ENCODE results near the gene EMC1. TPM values are rescaled to one million over a fixed set of nuclear protein-coding genes. Genes with fewer than 3 reads are reported as not detected.
A peak's percentile ranks its signal among the peaks of the same experiment; 100 is the strongest.
"Not testable (repeated sequence)": the region's sequence is repeated elsewhere in the genome, so short reads cannot be mapped to it uniquely, and the experiment has no call there.

The EMC1 gene
- 58.6 and 65.5 TPM in 2 replicates for total RNA-seq (2014; rRNA removed; shearing (Covaris generic))

GRCh38 chr1:19251305-19252196 lies at the start of gene EMC1, which contains the start of gene MRTO4:
Gene EMC1 (minus strand): TSS chr1:19251524. CDS start chr1:19251509, 15 bp downstream.
Gene MRTO4 (plus strand): TSS chr1:19251805. CDS start chr1:19251836, 31 bp downstream.
- H3K4me3 ChIP-seq (ENCODE audit: insufficient read depth, low read depth, low read length) = peak within 1 kb of the TSS; percentile 100
- DNase-seq = peak; percentile 96
- peaks cover 8% of the 10 kb centered on the region for H3K36me3 ChIP-seq (replicated peaks; ENCODE audit: control insufficient read depth, insufficient read depth, low read length)

GRCh38 chr1:19300211-19300610 lies 48.9 kb upstream of the EMC1 start:
- DNase-seq = no peak
- H3K4me3 ChIP-seq (ENCODE audit: insufficient read depth, low read depth, low read length) = no peak overlapping the region
- H3K36me3 ChIP-seq (replicated peaks; ENCODE audit: control insufficient read depth, insufficient read depth, low read length) = peaks cover 9% of the 10 kb centered on the region
- no peaks in the 10 kb centered on the region for H3K27me3 ChIP-seq (ENCODE audit: control insufficient read depth, insufficient read depth, low read length)

More at GRCh38 chr1:19251305-19252196, at the start of gene EMC1, which contains the start of gene MRTO4:
- no peaks in the 10 kb centered on the region for H3K27me3 ChIP-seq (ENCODE audit: control insufficient read depth, insufficient read depth, low read length)

GRCh38 chr1:19294638-19295037 lies 43.3 kb upstream of the EMC1 start:
- DNase-seq = no peak
- Histone ChIP-seq H3K27me3 (ENCODE audit: control insufficient read depth, insufficient read depth, low read length) (peaks cover 1% of the 10 kb centered on the region; the same call in 1 of the 2 replicates), H3K4me3 (ENCODE audit: insufficient read depth, low read depth, low read length) (no peak overlapping the region), H3K36me3 (replicated peaks; ENCODE audit: control insufficient read depth, insufficient read depth, low read length) (no peaks in the 10 kb centered on the region)

- peaks cover 13% of the 10 kb centered on the region for H3K27me3 ChIP-seq (ENCODE audit: control insufficient read depth, insufficient read depth, low read length)
- H3K36me3 ChIP-seq (replicated peaks; ENCODE audit: control insufficient read depth, insufficient read depth, low read length) = no peaks in the 10 kb centered on the region
- no peak for DNase-seq
- H3K4me3 ChIP-seq (ENCODE audit: insufficient read depth, low read depth, low read length) = peak overlapping the region; percentile 38; the same call in 1 of the 2 replicates
Observed at GRCh38 chr1:19289244-19289643, 37.9 kb upstream of the EMC1 start.

- DNase-seq = peak; percentile 90
- Histone ChIP-seq H3K27me3 (ENCODE audit: control insufficient read depth, insufficient read depth, low read length) (peaks cover 13% of the 10 kb centered on the region), H3K4me3 (ENCODE audit: insufficient read depth, low read depth, low read length) (peak within 1 kb of the TSS; percentile 38)
- H3K36me3 ChIP-seq (replicated peaks; ENCODE audit: control insufficient read depth, insufficient read depth, low read length) = not testable (repeated sequence)
Observed at GRCh38 chr1:19288324-19289241, 37.3 kb upstream of the EMC1 start, which contains the start of gene AKR7A3. Gene AKR7A3 (minus strand): TSS chr1:19288770. CDS start chr1:19288709, 61 bp downstream.

- no peaks in the 10 kb centered on the region for H3K36me3 ChIP-seq (replicated peaks; ENCODE audit: control insufficient read depth, insufficient read depth, low read length)
- H3K27me3 ChIP-seq (ENCODE audit: control insufficient read depth, insufficient read depth, low read length) = peaks cover 13% of the 10 kb centered on the region
- no peak overlapping the region for H3K4me3 ChIP-seq (ENCODE audit: insufficient read depth, low read depth, low read length)
- DNase-seq = no peak
Observed at GRCh38 chr1:19287436-19288185, 36.3 kb upstream of the EMC1 start.

GRCh38 chr1:19285807-19286206 lies 34.5 kb upstream of the EMC1 start:
- H3K27me3 ChIP-seq (ENCODE audit: control insufficient read depth, insufficient read depth, low read length) = peaks cover 13% of the 10 kb centered on the region
- DNase-seq; H3K36me3 ChIP-seq (replicated peaks; ENCODE audit: control insufficient read depth, insufficient read depth, low read length); H3K4me3 ChIP-seq (ENCODE audit: insufficient read depth, low read depth, low read length): not testable (repeated sequence)

GRCh38 chr1:19285366-19285765 lies 34.0 kb upstream of the EMC1 start:
- DNase-seq; H3K36me3 ChIP-seq (replicated peaks; ENCODE audit: control insufficient read depth, insufficient read depth, low read length); H3K4me3 ChIP-seq (ENCODE audit: insufficient read depth, low read depth, low read length): not testable (repeated sequence)
- H3K27me3 ChIP-seq (ENCODE audit: control insufficient read depth, insufficient read depth, low read length) = peaks cover 13% of the 10 kb centered on the region

- DNase-seq = no peak
- Histone ChIP-seq H3K27me3 (ENCODE audit: control insufficient read depth, insufficient read depth, low read length) (peaks cover 13% of the 10 kb centered on the region), H3K36me3 (replicated peaks; ENCODE audit: control insufficient read depth, insufficient read depth, low read length) (no peaks in the 10 kb centered on the region), H3K4me3 (ENCODE audit: insufficient read depth, low read depth, low read length) (no peak overlapping the region)
Observed at GRCh38 chr1:19284881-19285280, 33.6 kb upstream of the EMC1 start.

- Histone ChIP-seq H3K27me3 (ENCODE audit: control insufficient read depth, insufficient read depth, low read length) (peaks cover 5% of the 10 kb centered on the region; the same call in 1 of the 2 replicates), H3K4me3 (ENCODE audit: insufficient read depth, low read depth, low read length) (no peak overlapping the region), H3K36me3 (replicated peaks; ENCODE audit: control insufficient read depth, insufficient read depth, low read length) (no peaks in the 10 kb centered on the region)
- no peak for DNase-seq
Observed at GRCh38 chr1:19283891-19284290, 32.6 kb upstream of the EMC1 start.

GRCh38 chr1:19274636-19275035 lies 23.3 kb upstream of the EMC1 start:
- Histone ChIP-seq H3K36me3 (replicated peaks; ENCODE audit: control insufficient read depth, insufficient read depth, low read length) (no peaks in the 10 kb centered on the region), H3K27me3 (ENCODE audit: control insufficient read depth, insufficient read depth, low read length) (no peaks in the 10 kb centered on the region), H3K4me3 (ENCODE audit: insufficient read depth, low read depth, low read length) (no peak overlapping the region)
- DNase-seq = no peak

- peak; percentile 51 for DNase-seq
- H3K36me3 ChIP-seq (replicated peaks; ENCODE audit: control insufficient read depth, insufficient read depth, low read length); H3K4me3 ChIP-seq (ENCODE audit: insufficient read depth, low read depth, low read length); H3K27me3 ChIP-seq (ENCODE audit: control insufficient read depth, insufficient read depth, low read length): not testable (repeated sequence)
Observed at GRCh38 chr1:19273844-19274531, 22.7 kb upstream of the EMC1 start.

- Histone ChIP-seq H3K27me3 (ENCODE audit: control insufficient read depth, insufficient read depth, low read length) (no peaks in the 10 kb centered on the region), H3K36me3 (replicated peaks; ENCODE audit: control insufficient read depth, insufficient read depth, low read length) (no peaks in the 10 kb centered on the region), H3K4me3 (ENCODE audit: insufficient read depth, low read depth, low read length) (no peak overlapping the region)
- peak; percentile 33 for DNase-seq
Observed at GRCh38 chr1:19273106-19273843, 22.0 kb upstream of the EMC1 start.
